Measurements from ENCODE around the gene SF1. TPM values are rescaled to one million over a fixed set of nuclear protein-coding genes. Genes with fewer than 3 reads are reported as not detected.
A peak's percentile ranks its signal among the peaks of the same experiment; 100 is the strongest.

SF1 gene
- total and polyA plus RNA-seq, 9 of the 15 experiments (the other 6 are each of a cell fraction or from before 2014, with no cell fraction given): 13.1 to 334 (median 111) TPM

GRCh38 chr11:64754124-64754918 lies 24.0 kb downstream of the SF1 start (continued):
- TF ChIP-seq NR2F6 (CRISPR knock-in tag; IDR thresholded peaks at IDR 0.05) (no peak), MCM3 (IDR thresholded peaks at IDR 0.05) (no peak), GABPB1 (CRISPR knock-in tag; IDR thresholded peaks at IDR 0.05) (peak; percentile 49; the same call in 1 of the 2 replicates), MEF2D (tag; conservative IDR thresholded peaks at IDR 0.05; ENCODE audit: low read depth) (0 out of 2 replicates have a peak, but pooled peaks have one; percentile 46), THRAP3 (IDR thresholded peaks at IDR 0.05; ENCODE audit: borderline replicate concordance) (no peak), ZNF121 (CRISPR knock-in tag; conservative IDR thresholded peaks at IDR 0.05) (no peak), PHF8 (IDR thresholded peaks at IDR 0.05; ENCODE audit: borderline replicate concordance, low read length) (peak; percentile 46; the same call in 1 of the 2 replicates), ETV6 (IDR thresholded peaks at IDR 0.05; ENCODE audit: borderline replicate concordance in 1 of 2, low read depth in 2 of 2, low read length in 1 of 2) (no peak), ETV6 (CRISPR knock-in tag; IDR thresholded peaks at IDR 0.05; ENCODE audit: borderline replicate concordance) (no peak), HDAC1 (IDR thresholded peaks at IDR 0.05) (0 out of 4 replicates have a peak, but pooled peaks of 1 of the 2 experiments have one; percentile 59), NCOA6 (IDR thresholded peaks at IDR 0.05) (no peak), PHF20 (IDR thresholded peaks at IDR 0.05; ENCODE audit: partially characterized antibody) (peak; percentile 46), CBX5 (IDR thresholded peaks at IDR 0.05; ENCODE audit: borderline replicate concordance, low read depth) (no peak), IRF2 (CRISPR knock-in tag; IDR thresholded peaks at IDR 0.05) (no peak), TEAD2 (tag; IDR thresholded peaks at IDR 0.05) (no peak), ARID1B (IDR thresholded peaks at IDR 0.05) (peak; percentile 56), EWSR1 (IDR thresholded peaks at IDR 0.05; ENCODE audit: borderline replicate concordance, low read depth, partially characterized antibody) (no peak), ZNF740 (CRISPR knock-in tag; IDR thresholded peaks at IDR 0.05) (0 out of 2 replicates have a peak, but pooled peaks have one; percentile 48), ZNF740 (tag; IDR thresholded peaks at IDR 0.05) (no peak), C11orf30 (IDR thresholded peaks at IDR 0.05; ENCODE audit: low read depth) (no peak), PRPF4 (IDR thresholded peaks at IDR 0.05; ENCODE audit: insufficient read depth, low read depth, low read length, poor library complexity, severe bottlenecking) (no peak), CREM (IDR thresholded peaks at IDR 0.05; ENCODE audit: low read depth) (peak; percentile 52)
- TF ChIP-seq, protein P1, sequence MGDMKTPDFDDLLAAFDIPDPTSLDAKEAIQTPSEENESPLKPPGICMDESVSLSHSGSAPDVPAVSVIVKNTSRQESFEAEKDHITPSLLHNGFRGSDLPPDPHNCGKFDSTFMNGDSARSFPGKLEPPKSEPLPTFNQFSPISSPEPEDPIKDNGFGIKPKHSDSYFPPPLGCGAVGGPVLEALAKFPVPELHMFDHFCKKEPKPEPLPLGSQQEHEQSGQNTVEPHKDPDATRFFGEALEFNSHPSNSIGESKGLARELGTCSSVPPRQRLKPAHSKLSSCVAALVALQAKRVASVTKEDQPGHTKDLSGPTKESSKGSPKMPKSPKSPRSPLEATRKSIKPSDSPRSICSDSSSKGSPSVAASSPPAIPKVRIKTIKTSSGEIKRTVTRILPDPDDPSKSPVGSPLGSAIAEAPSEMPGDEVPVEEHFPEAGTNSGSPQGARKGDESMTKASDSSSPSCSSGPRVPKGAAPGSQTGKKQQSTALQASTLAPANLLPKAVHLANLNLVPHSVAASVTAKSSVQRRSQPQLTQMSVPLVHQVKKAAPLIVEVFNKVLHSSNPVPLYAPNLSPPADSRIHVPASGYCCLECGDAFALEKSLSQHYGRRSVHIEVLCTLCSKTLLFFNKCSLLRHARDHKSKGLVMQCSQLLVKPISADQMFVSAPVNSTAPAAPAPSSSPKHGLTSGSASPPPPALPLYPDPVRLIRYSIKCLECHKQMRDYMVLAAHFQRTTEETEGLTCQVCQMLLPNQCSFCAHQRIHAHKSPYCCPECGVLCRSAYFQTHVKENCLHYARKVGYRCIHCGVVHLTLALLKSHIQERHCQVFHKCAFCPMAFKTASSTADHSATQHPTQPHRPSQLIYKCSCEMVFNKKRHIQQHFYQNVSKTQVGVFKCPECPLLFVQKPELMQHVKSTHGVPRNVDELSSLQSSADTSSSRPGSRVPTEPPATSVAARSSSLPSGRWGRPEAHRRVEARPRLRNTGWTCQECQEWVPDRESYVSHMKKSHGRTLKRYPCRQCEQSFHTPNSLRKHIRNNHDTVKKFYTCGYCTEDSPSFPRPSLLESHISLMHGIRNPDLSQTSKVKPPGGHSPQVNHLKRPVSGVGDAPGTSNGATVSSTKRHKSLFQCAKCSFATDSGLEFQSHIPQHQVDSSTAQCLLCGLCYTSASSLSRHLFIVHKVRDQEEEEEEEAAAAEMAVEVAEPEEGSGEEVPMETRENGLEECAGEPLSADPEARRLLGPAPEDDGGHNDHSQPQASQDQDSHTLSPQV (IDR thresholded peaks at IDR 0.05): peak; percentile 87

All from K562 (cell line).